Suprapubic skin (tissue), 4 donors: Measurements from ENCODE around the gene FABP1.

ENCODE experiments used
- CTCF ChIP-seq, 2 donors: fragments of 200-600 bp in 1 of 2; fragments of 450-650 bp in 1 of 2; sonication (generic) in 1 of 2; IDR thresholded peaks; one replicate each; pipeline ENCODE4 v1.5.1; 2016 to 2019; ENCODE audit warnings: antibody characterized with exemption in 2 of 2, mild to moderate bottlenecking in 1 of 2, moderate library complexity in 1 of 2
- EP300 ChIP-seq: sonication (generic); formaldehyde crosslinking; IDR thresholded peaks from one replicate; pipeline ENCODE4 v1.6.1; 2017; ENCODE audit warnings: antibody characterized with exemption
- POLR2A ChIP-seq, 2 donors: fragments of 450-650 bp; IDR thresholded peaks; one replicate each; pipeline ENCODE4 v1.6.1; 2017; ENCODE audit warnings: antibody characterized with exemption in 2 of 2, mild to moderate bottlenecking in 2 of 2, moderate library complexity in 2 of 2
- POLR2AphosphoS5 ChIP-seq, 3 donors: sonication (generic); formaldehyde crosslinking; IDR thresholded peaks; one replicate each; pipeline ENCODE4 v1.6.1; 2017; ENCODE audit warnings: antibody characterized with exemption in 3 of 3

DNA sequence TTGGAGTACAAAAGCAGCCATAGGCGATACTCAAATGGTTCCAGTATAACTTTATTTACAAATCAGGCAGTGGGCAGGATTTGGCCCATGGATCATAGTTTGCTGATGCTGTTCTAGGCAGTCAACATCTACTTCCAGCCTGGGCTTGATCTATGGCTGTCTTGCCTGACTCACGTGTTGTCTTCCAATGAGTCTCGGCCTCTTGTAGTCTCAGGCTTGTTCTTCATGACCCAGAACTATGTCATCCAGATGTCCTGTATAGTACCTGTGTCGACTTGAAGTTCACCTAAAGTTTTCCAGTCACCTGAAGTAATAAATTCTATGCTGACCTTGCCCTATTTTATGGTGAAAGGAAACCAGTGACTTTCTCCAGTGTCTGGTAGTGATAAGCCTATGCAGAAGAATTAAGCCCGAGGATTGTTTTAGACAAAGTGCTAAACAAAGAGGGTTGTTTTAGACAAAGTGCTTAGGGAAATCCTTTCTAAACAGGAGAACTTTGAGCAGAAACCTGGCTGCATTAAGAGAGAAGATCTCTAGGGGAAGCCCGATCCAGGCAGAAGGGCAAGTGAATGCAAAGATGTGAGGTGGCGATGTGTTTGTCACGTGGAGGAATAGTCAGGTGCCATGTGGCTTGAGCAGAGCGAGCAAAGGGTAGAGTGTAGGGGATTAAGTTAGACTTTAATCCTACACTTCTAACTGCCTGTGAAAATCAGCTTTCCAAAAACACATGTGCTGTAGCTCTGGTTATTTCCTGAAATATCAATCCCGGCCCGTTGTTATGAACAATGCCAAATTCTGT, 33.8 kb upstream of the FABP1 start:
- TF ChIP-seq CTCF (IDR thresholded peaks at IDR 0.05) = no peak
- no peak for TF ChIP-seq POLR2AphosphoS5 (IDR thresholded peaks at IDR 0.05)
- TF ChIP-seq EP300 = no peak
- TF ChIP-seq POLR2A (IDR thresholded peaks at IDR 0.05) = no peak
